Measurements from ENCODE around the gene CHD3. TPM values are rescaled to one million over a fixed set of nuclear protein-coding genes. Genes with fewer than 3 reads are reported as not detected.

Gene CHD3
- total RNA-seq, 1 experiment from 2014 or later: 84.6 TPM

DNA sequence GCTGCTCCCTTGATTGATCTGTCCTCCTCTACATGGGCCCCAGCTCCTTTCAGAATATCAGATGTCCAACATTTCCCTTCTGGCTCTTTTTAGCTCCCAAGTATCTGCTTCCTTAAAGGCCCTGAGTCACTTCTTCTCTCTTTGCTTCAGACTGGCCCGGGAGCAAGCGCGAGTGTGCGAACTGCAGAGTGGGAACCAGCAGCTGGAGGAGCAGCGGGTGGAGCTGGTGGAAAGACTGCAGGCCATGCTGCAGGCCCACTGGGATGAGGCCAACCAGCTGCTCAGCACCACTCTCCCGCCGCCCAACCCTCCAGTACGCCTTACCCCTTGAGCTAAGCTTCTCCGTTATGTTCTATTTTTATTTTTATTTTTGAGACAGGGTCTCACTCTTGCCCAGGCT, 55.7 kb downstream of the CHD3 start:
- Histone ChIP-seq H3K4me3 (ENCODE audit: low read depth in 2 of 2, low read length in 2 of 2) (no peak overlapping the region), H3K36me3 (ENCODE audit: control insufficient read depth, insufficient read depth, low read length) (peaks cover 22% of the 10 kb centered on the region), H3K27me3 (ENCODE audit: control insufficient read depth, insufficient read depth, low read length) (no peaks in the 10 kb centered on the region), H3K27ac (ENCODE audit: low read length) (no peak overlapping the region), H3K4me1 (ENCODE audit: control insufficient read depth, insufficient read depth, low read length) (no peaks in the 10 kb centered on the region), H3K9me3 (ENCODE audit: control insufficient read depth, insufficient read depth, low read depth, low read length) (no peaks in the 10 kb centered on the region)
- ATAC-seq (no peak), DNase-seq (ENCODE audit: low read depth, low spot score) (no peak)
- CTCF ChIA-PET: no interaction called here
- intact Hi-C loops (cut with micrococcal nuclease; ENCODE audit: unreplicated experiment) (no loop called here), in situ Hi-C loops (cut with HindIII; ENCODE audit: low pct_unique_long_range_greater_than_20kb, low sequenced_read_pairs) (no loop called here)
- TF ChIP-seq, protein P1, sequence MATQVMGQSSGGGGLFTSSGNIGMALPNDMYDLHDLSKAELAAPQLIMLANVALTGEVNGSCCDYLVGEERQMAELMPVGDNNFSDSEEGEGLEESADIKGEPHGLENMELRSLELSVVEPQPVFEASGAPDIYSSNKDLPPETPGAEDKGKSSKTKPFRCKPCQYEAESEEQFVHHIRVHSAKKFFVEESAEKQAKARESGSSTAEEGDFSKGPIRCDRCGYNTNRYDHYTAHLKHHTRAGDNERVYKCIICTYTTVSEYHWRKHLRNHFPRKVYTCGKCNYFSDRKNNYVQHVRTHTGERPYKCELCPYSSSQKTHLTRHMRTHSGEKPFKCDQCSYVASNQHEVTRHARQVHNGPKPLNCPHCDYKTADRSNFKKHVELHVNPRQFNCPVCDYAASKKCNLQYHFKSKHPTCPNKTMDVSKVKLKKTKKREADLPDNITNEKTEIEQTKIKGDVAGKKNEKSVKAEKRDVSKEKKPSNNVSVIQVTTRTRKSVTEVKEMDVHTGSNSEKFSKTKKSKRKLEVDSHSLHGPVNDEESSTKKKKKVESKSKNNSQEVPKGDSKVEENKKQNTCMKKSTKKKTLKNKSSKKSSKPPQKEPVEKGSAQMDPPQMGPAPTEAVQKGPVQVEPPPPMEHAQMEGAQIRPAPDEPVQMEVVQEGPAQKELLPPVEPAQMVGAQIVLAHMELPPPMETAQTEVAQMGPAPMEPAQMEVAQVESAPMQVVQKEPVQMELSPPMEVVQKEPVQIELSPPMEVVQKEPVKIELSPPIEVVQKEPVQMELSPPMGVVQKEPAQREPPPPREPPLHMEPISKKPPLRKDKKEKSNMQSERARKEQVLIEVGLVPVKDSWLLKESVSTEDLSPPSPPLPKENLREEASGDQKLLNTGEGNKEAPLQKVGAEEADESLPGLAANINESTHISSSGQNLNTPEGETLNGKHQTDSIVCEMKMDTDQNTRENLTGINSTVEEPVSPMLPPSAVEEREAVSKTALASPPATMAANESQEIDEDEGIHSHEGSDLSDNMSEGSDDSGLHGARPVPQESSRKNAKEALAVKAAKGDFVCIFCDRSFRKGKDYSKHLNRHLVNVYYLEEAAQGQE (IDR thresholded peaks at IDR 0.05; ENCODE audit: insufficient read depth in 1 of 2, low read depth in 2 of 2, low read length in 1 of 2): no peak
- TF ChIP-seq TCF7L2 (IDR thresholded peaks at IDR 0.05; ENCODE audit: low read depth, low read length) (no peak), SIN3A (IDR thresholded peaks at IDR 0.05; ENCODE audit: borderline replicate concordance, insufficient read depth, low read depth, low read length) (no peak), POLR2AphosphoS5 (IDR thresholded peaks at IDR 0.05; ENCODE audit: low read depth, low read length) (no peak)
- TF ChIP-seq, protein P2, sequence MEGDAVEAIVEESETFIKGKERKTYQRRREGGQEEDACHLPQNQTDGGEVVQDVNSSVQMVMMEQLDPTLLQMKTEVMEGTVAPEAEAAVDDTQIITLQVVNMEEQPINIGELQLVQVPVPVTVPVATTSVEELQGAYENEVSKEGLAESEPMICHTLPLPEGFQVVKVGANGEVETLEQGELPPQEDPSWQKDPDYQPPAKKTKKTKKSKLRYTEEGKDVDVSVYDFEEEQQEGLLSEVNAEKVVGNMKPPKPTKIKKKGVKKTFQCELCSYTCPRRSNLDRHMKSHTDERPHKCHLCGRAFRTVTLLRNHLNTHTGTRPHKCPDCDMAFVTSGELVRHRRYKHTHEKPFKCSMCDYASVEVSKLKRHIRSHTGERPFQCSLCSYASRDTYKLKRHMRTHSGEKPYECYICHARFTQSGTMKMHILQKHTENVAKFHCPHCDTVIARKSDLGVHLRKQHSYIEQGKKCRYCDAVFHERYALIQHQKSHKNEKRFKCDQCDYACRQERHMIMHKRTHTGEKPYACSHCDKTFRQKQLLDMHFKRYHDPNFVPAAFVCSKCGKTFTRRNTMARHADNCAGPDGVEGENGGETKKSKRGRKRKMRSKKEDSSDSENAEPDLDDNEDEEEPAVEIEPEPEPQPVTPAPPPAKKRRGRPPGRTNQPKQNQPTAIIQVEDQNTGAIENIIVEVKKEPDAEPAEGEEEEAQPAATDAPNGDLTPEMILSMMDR (IDR thresholded peaks at IDR 0.05): no peak
- POLR2A ChIA-PET: no interaction called here
- BruUV-seq (replicated peaks): no TSS peak

DNA sequence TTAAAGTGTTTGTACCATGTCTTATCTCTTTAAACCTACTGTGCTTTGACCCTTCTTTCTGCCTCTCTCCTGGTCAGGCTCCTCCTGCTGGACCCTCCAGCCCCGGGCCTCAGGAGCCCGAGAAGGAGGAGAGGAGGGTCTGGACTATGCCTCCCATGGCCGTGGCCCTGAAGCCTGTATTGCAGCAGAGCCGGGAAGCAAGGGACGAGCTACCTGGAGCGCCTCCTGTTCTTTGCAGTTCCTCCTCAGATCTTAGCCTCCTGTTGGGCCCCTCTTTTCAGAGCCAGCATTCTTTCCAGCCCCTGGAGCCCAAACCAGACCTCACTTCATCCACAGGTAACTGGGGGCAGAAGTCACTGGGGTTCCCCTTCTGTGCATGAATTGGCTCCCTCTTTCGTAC, 57.1 kb downstream of the CHD3 start:
- CTCF ChIA-PET: no interaction called here
- Histone ChIP-seq H3K4me1 (ENCODE audit: control insufficient read depth, insufficient read depth, low read length) (no peaks in the 10 kb centered on the region), H3K27ac (ENCODE audit: low read length) (no peak overlapping the region), H3K36me3 (ENCODE audit: control insufficient read depth, insufficient read depth, low read length) (peaks cover 18% of the 10 kb centered on the region), H3K9me3 (ENCODE audit: control insufficient read depth, insufficient read depth, low read depth, low read length) (no peaks in the 10 kb centered on the region), H3K27me3 (ENCODE audit: control insufficient read depth, insufficient read depth, low read length) (no peaks in the 10 kb centered on the region), H3K4me3 (ENCODE audit: low read depth in 2 of 2, low read length in 2 of 2) (no peak overlapping the region)
- in situ Hi-C loops (cut with HindIII; ENCODE audit: low pct_unique_long_range_greater_than_20kb, low sequenced_read_pairs) (no loop called here), intact Hi-C loops (cut with micrococcal nuclease; ENCODE audit: unreplicated experiment) (no loop called here)
- ATAC-seq (no peak), DNase-seq (ENCODE audit: low read depth, low spot score) (no peak)
- no TSS peak for BruUV-seq (replicated peaks)
- no peak for TF ChIP-seq TCF7L2 (IDR thresholded peaks at IDR 0.05; ENCODE audit: low read depth, low read length)
- TF ChIP-seq SIN3A (IDR thresholded peaks at IDR 0.05; ENCODE audit: borderline replicate concordance, insufficient read depth, low read depth, low read length): no peak
- TF ChIP-seq POLR2AphosphoS5 (IDR thresholded peaks at IDR 0.05; ENCODE audit: low read depth, low read length): no peak
- TF ChIP-seq, protein P1 (IDR thresholded peaks at IDR 0.05; ENCODE audit: insufficient read depth in 1 of 2, low read depth in 2 of 2, low read length in 1 of 2): no peak
- TF ChIP-seq, protein P2 (IDR thresholded peaks at IDR 0.05): no peak
- POLR2A ChIA-PET: no interaction called here
